GM04503 (cell line): ENCODE measurements around the gene TK2.
"Not testable (repeated sequence)": the region's sequence is repeated elsewhere in the genome, so short reads cannot be mapped to it uniquely, and the experiment has no call there.

ENCODE experiments used
- DNase-seq: peaks from one replicate; pipeline ENCODE4 v3.0.0-alpha.2; 2012; ENCODE audit warnings: low read depth

The TK2 gene

DNA sequence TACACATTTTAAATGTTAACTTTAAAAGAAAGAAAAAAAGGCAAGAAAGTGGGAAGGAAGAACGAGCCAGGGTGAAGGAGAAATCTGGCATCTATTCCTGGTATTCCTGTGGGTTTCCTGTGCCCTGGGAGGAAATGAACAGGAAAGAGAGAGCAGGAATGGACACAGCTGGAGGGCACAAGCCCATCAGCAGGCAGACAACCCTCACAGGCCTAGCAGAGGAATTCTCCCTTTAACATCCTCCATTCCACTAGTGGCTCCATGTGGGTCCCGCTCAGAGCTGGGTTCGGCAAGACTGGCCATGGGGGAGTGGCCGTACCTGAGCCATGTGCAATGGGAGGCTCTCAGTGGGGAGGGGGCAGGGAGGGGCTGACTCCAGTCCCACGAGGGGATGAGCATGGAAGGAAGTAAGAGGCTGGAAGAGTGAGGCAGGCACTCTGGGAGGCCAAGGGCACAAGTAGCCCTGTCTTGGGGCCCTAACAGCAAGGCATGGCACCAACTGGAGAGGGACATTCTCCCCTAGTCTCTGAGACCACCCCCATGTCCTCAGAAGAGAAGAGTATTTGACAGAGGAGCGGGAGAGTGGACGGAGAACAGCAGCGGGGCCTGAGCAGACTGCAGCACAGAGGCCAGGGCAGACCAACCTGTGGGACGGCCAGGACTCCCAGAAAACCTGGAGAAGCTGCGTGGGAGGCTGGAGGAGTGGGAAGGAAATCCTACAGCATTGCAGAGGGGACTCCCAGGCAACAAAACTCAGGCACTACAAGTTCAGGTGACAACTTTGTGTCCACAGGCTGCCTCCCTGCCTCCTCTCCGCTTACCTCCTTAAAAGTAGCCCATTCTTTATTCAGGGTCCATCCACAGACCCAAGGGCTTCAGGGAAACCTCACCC, 30.2 kb downstream of the TK2 start:
- DNase-seq: no peak

- no peak for DNase-seq
These were observed 32.2 kb downstream of the TK2 start for GRCh38 chr16:66517586-66518263.

DNA sequence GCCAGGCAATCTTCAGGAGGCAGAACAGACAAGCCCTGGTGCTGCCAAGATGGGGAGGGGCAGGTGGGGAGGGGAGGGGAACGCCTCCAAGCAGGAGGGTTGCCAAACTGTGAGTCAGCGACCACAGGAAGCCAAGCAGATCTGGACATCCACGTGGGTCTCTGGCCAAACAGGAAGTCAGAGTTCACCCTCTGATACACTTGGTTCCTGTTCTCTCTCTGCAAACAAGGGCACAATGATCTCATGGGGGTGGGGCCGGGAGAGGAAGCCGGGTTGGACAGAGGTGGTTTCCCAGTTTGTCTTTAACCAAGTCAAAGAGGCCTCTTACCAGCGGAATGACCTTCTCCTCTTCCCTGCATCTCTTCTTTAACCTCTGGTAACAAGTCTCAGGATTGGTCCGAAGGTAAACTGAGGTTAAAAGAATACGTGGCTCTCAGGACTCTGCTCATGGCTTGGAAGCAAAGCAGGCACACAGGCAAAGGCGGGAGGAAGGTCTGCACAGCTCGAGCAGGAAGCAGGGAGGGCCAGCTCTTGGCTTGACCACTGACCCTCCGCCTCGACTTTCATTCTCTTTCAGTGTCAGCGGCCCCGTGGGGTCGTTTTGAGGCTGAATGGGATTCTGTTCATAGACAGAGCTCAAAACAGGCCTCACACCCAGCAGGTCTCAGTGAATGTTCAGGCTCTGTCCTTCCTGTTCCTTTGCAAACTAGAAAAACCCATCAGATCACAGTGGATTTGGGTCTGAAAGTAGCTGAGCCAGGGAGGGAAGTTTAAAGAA, 32.9 kb downstream of the TK2 start:
- DNase-seq: peak; percentile 97

DNA sequence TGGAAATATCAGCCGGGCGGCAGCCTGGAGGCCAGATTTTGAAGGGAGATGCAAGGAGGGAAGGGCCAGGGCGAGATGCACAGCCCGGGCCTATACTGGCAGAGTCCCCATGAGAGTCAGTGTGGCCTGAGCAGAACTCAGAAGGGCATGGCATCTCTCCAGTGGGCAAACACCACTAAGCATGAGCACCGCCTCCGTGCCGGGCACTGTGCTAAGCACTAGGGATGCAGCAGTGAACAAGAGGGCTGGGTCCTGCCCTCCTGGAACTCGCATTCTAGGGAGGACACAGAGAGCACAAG, 33.5 kb downstream of the TK2 start:
- no peak for DNase-seq

- peak; percentile 81 for DNase-seq
These were observed 34.1 kb downstream of the TK2 start for GRCh38 chr16:66515596-66516508.

DNA sequence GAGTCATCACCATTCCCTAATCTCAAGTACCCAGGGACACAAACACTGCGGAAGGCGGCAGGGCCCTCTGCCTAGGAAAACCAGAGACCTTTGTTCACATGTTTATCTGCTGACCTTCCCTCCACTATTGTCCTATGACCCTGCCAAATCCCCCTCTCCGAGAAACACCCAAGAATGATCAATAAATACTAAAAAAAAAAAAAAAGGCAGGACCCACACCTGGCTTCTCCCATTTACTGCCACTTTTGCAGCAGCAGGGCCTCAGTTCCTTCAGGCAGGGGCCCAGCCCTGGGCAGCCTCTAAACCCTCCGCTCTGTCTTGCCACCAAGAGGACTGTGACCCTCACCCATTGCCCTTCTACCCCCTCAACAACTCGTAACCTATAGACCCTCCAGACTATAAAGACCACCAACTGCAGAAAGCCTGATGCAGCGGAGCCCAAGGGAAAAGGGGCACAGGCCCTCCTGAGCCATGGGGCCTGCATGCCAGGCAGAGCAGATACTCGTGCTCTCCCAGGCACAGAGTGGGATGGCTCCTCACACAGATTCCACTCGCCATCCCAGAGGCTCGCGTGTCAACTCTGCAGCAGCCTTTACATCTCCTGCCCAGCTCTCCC, 34.8 kb downstream of the TK2 start:
- DNase-seq: not testable (repeated sequence)

DNA sequence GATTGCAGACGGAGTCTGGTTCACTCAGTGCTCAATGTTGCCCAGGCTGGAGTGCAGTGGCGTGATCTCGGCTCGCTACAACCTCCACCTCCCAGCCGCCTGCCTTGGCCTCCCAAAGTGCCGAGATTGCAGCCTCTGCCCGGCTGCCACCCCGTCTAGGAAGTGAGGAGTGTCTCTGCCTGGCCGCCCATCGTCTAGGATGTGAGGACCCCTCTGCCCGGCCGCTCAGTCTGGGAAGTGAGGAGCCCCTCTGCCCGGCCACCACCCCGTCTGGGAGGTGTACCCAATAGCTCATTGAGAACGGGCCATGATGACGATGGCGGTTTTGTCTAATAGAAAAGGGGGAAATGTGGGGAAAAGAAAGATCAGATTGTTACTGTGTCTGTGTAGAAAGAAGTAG, 35.5 kb downstream of the TK2 start:
- DNase-seq: not testable (repeated sequence)

- DNase-seq: no peak
These were observed 36.7 kb downstream of the TK2 start for GRCh38 chr16:66513111-66513723.

- no peak for DNase-seq
These were observed 37.4 kb downstream of the TK2 start for GRCh38 chr16:66512272-66513110.

DNA sequence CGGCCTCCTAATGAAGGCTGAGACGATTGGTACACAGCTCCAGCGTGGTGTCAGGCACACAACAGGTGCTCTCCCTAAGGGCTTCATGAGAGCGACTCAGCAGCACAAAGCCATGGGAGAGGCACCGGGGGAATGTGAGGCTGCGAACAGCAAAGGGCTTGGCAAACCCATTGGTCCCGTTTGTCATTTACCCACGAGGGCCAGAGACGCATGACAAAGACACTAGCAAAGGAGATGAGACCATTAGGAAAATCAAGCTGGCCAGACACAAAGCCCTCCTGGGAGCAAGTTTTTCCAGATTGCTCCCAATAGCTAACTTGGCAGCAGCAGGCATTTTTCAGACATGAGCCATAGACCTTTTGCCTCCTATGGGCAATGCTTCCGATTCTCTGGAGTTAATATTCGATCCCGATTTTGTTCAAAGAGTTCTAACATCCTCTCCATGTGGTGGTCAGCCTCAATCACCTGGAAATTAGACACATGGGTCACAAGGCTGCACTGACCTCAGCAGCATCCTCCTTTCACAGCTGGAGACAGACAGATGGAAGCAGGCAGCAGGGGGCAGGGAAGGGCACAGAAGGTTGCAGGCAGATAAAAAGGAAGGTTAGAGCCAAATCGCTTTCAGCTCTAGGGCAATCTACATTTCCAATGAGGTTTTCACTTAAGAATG, 38.2 kb downstream of the TK2 start:
- DNase-seq: peak; percentile 71

GRCh38 chr16:66510711-66511601, 39.0 kb downstream of the TK2 start:
- no peak for DNase-seq

GRCh38 chr16:66510298-66510697, 39.6 kb downstream of the TK2 start:
- no peak for DNase-seq

DNA sequence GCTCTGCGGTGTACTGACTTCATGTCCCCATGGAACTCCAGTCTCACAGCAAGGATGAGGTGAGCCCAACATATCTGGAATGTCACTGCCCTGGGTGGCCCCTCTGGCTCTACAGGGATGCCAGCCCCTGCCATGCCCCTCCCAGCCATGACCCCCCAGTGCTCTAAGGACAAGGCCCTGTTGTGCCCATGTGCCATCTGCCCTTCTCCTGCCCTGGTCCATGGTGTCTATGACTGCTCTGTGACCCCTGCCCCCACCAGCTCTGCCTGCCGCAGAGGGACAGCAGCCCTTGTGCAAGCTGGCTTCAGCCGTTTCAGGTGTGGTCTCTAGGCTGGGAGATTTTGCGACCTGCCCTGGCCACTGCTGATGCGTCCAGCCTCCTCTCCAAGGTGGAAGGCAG, 40.3 kb downstream of the TK2 start:
- DNase-seq: no peak

- no peak for DNase-seq
These were observed 40.9 kb downstream of the TK2 start for GRCh38 chr16:66508914-66509496.

DNA sequence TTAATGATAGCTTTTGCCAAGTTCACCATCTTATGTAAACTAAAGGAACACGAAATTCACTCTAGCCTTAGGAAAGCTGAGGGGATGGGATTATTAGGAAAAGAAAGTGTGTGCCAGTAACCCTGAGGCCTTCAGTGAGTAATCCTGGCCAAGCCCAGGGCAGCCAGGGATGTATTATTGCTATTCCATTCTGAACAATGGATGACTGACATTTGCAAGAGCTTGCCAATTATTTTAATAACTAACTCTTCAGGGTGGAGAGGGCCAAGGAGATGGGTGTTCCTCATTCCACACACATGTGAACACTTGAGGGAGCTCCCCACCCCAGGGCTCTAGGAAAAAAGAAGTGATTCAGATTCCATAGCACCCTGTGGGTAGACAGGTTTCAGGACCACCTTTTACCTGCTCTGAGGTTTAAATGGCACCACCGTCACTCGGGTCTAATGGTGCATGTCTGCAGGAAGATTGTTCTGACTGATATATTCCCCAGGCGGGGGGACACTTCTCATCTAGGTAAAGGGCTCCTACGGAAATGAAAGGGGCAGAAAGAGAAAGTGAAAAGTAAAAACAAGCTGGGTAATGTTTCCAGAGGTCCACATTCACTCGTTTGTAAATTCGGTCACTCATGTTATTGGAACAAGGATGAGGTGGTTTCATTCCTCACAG, 41.5 kb downstream of the TK2 start:
- no peak for DNase-seq

- DNase-seq: no peak
These were observed 42.1 kb downstream of the TK2 start for GRCh38 chr16:66507731-66508239.

DNA sequence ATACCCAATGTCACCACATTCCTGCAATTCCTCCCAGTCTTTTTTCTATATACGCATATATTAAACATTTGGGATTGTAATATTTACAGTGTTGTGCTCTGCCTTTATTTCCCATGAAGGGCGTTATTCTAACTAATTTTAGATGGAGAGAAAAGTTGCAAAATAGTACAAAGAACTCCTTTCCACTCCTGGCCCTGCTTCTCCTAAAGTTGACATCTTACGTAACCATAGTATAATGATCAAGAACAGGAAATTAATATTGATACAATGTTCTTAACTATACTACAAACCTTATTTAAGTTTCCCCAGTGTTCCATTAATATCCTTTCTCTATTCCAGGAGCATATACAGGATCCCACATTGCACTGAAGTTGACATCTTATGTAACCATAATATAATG, 46.3 kb downstream of the TK2 start:
- DNase-seq: no peak
